HG03432 (cell line): ENCODE results near the gene FAM162A.
"Not testable (repeated sequence)": the region's sequence is repeated elsewhere in the genome, so short reads cannot be mapped to it uniquely, and the experiment has no call there.

Experiments
- ATAC-seq: cut with Tn5 transposase; IDR thresholded peaks from one replicate; pipeline ENCODE4 v1.9.1; 2021; ENCODE audit warnings: mild to moderate bottlenecking, moderate library complexity; ENCODE audit not compliant: unreplicated experiment

Gene FAM162A

DNA sequence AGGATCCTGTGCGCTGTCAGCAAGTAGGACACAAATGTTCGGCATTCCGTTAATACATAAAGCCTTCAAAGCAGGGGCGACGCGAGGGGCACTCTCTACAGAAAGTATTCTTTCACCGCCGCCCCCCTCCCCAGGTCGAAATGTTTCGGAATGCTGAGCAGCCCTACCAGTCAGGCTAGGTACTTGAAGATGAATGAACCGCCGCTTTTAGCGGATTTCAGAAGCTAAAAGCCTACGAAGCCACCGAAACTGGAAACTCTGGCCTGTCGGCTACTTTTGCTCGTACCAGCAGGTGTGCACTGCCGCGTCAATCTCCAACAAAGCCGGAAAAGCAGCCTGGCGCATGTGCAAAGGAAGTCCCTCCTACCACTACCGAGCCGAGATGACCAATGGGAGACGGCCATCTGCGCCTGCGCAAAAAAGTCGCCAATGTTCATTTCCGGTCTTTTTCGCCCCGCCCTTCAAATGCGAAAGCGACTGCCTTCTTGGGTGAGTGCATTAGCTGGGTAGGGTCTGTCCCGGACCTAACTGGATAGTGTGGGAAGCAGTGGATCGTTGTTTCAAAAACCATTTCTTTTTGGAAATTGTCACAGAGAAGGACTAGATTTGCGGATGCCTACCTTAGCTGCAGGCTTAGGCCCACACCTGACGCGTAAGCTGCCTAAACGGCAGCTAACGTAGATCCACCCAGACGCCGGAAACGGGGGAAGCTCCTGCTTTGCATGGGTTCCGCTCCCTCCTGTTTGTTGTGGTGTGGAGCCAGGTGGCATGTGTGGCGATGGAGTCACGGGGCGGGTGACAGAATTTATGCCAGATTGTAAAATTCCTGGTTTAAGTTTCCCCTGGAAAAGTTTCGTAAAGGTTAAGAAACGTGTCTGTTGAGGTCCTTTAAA is 32.0 kb downstream of the FAM162A start, which contains the start of gene WDR5B:
WDR5B (minus strand) TSS at position 301 of the 893 bp plus-strand sequence. CDS start 534 bp downstream, outside the sequence.
- peak; percentile 88 for ATAC-seq

DNA sequence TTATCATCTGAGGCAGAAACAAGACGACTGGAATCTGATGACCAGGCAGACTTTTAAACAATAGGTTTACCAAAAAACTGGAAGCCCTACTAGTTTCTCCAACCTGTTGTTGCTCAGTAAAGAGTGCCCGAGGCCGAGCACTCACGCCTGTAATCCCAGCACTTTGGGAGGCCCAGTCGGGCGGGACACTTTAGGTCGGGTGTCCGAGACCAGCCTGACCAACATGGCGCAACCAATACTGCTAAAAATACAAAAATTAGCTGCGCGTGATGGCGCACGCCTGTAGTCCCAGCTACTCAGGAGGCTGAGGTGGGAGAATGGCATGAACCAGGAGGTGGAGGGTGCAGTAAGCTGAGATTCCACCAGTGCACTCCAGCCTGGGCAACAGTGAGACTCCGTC is 33.0 kb downstream of the FAM162A start:
- ATAC-seq = no peak

DNA sequence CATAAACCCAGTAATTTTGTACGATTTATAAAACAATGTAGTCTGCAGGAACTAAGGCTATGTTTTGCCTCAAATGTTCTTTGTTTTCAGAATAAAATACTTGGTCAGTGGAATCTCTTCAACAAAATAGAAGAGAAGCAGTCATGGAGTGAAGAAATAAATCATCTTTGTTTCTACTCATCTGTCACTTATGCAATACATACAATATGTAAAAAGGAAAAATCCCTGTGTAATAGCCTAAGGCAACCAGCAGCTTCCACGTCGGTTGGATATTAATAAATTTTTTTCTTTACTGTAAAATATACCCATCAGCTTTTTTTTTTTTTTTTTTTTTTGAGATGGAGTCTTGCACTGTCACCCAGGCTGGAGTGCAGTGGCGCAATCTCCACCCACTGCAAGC is 37.1 kb downstream of the FAM162A start:
- no peak for ATAC-seq

DNA sequence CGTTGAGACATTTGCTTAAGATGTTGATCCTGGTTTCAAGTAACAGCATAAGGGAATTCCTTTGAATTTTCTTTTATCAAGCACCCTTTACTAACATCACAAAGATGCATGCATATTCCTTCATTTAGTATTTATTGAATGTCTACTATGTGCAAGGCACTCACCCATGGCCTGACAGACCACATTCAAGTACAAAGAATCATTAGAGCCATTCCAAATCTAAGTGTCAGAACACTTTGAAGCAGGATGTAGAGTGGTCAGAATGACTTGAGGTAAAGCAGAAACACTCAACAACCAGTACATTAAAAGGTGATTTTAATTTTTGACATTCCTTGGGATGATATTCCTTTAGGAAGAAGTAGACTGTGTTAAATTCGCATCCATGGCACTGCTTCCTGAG is 37.9 kb downstream of the FAM162A start:
- ATAC-seq = no peak

DNA sequence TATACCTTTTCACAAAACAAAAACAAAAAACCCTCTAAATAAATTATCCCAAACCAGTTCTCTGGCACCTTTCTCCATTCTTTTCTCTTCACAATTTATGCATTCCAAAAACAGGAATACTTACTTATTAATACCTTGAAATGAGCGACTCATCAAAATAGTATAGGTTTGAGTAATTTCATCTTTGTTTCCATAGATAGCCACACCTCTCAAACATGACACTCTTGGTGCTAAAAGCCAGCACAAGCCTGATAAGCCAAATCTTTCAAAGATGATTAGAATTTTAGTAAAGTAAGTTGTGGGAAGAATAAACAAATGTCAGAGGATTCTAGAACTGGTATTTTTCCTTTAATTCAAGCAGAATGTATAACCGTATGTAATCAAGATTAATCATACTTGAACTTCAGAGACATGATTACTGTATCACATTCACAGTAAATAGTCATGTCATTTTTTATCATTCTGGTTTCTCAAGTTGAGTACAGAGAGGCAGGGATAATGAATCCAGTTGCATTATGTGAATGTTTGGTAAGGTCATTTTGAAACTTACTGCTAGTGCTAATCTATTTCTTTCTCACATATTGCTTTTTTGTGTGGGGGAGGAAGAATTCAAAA is 44.0 kb downstream of the FAM162A start:
- ATAC-seq = no peak

DNA sequence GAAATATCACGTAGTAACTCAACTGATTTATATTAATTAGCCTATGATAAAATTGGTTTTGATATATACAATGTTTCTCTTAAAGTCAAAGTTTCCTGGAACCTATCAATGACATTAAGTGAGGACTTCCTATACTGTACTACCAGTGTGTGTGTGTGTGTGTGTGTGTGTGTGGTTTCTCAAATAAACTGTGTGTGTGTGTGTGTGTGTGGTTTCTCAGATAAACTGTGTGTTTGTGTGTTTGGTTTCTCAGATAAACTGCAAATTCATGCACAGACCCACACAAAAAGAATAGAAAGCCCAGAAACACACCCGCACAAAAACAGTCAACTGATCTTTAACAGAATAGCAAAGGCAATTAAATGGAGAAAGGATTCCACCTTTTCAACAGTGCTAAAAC is 46.4 kb downstream of the FAM162A start:
- no peak for ATAC-seq

DNA sequence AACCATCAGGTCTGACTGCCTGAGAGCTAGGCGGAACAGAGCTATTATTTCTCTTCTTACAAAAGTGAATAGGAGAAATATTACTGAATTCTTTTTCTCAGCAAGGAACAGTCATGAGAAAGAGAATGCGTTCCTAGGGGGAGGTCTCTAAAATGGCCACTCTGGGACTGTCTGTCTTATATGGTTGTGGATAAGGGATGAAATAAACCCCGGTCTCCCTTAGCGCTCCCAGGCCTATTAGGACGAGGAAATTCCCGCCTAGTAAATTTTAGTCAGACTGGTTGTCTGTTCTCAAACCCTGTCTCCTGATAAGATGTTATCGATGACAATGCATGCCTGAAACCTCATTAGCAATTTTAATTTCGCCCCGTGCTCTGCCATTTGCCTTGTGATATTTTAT is 52.0 kb downstream of the FAM162A start:
- no peak for ATAC-seq

DNA sequence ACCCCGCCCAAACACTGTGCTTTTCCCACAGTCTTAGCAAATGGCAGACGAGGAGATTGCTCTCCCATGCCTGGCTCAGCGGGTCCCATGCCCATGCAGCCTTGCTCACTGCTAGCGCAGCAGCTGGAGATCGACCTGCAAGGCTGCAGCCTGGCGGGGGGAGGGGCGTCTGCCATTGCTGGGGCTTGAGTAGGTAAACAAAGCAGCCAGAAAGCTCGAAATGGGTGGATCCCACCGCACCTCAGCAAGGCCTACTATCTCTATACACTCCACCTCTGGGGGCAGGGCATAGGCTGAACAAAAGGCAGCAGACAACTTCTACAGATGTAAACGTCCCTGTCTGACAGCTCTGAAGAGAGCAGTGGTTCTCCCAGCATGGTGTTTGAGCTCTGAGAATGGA is 59.1 kb downstream of the FAM162A start:
- no peak for ATAC-seq

DNA sequence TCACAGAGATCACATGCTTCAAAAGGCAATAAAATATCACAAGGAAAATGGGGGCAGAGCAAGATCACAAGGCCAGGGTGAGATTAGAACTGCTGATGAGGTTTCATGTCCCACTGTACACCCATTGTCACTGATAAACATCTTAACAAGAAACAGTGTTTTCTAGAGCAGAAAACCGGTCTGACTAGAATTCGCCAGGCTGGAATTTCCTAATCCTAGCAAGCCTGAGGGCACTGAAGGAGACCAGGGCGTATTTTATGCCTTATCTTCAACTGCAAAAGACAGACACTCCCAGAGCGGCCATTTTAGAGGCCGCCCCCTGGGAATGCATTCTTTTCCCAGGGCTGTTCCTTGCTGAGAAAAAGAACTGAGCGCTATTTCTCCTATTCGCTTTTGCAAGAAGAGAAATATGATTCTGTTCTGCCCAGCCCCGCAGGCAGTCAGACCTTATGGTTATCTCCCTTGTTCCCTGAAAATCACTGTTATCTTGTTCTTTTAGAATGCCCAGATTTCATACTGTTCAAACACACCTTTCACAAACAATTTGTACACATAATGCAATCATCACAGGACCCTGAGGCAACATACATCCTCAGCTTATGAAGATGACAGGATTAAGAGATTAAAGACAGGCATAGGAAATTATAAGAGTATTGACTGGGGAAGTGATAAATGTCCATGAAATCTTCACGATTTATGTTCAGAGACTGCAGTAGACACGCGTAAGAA is 59.9 kb downstream of the FAM162A start:
- not testable (repeated sequence) for ATAC-seq

DNA sequence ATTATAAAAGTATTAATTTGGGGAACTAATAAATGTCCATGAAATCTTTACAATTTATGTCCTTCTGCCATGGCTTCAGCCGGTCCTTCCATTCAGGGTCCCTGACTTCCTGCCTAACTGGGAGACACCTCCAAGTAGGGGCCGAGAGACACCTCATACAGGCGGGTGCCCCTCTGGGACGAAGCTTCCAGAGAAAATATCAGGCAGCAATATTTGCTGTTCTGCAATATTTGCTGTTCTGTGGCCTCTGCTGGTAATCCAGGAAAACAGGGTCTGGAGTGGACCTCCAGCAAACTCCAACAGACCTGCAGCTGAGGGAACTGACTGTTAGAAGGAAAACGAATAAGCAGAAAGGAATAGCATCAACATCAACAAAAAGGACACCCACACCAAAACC is 60.5 kb downstream of the FAM162A start:
- not testable (repeated sequence) for ATAC-seq

DNA sequence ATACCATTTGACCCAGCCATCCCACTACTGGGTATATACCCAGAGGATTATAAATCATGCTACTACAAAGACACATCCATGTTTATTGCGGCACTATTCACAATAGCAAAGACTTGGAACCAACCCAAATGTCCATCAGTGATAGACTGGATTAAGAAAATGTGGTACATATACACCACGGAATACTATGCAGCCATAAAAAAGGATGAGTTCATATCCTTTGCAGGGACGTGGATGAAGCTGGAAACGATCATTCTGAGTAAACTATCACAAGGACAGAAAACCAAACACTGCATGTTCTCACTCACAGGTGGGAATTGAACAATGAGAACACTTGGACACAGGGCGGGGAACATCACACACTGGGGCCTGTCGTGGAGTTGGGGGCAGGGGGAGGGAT is 64.2 kb downstream of the FAM162A start:
- not testable (repeated sequence) for ATAC-seq

DNA sequence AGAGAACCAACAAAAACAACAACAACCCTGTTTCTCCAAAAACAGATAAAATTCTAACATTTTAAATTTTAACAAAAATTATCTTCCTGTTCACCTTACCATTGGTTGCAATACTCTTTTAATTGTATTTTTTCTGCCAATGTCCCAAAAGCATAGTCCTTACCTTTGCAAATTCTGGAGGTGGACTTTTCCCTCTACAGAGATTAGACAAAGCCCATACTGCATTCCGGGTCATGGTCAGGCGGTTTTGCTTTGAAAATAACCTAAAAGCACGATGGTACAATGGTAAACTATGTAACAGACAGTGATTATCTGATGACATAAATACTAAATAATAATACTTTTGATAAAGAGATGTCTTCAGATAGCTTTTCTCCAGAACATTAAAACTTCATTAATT is 67.4 kb downstream of the FAM162A start:
- no peak for ATAC-seq

DNA sequence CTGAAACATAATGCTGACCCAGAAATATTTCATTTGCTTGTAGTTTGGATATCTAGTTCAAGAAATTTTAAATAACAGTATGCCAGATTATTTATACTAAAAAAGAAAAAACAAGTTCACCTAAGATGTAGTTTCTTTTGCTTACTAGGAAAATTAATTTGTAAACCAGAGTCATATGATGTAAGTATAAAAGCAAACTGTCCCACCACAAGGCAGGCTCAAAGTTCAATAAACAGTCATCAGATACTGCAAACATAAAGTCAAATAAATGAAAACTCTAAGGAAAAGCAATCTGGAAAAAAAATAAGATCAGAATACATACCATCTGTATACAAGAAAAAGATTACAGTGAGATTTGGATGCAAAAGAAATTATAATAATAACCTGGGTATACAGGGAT is 72.1 kb downstream of the FAM162A start:
- no peak for ATAC-seq

DNA sequence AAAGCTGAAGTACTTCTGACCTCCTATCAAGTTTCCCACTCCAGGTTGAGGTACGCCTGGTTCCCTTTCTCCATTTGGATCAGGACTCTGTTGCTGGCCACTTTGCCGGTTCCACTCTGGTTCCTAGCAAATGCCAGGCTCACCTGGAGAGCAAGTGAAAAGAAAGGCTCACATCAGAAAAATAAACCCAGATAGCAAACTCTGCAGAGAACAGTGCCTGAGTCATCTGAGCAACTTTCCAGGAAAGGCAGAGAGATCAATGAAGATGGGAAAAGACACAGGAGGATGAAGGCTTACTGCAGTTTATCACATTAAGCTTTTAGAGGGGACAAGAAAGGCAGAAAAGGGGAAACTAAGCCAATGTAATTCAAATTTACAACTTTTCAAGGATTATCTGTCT is 73.7 kb downstream of the FAM162A start:
- no peak for ATAC-seq

DNA sequence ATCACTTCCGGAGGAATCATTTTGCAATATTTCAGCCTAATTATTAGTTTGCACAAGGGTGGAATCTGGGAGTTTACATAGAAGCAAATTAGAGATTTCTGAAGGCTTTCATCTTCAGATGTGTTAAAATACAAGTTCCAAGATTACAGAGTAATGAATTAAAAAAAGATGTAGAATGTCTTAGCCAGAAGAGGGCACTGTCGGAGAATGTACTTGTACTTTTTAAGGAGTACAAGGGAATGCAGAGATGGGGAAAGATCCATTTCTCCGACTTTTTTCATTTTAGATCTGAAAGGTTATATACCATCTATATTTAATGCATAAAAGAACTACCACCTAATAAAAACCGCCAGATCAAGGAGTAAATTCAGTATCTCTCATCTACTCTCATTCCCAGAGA is 75.0 kb downstream of the FAM162A start:
- no peak for ATAC-seq

DNA sequence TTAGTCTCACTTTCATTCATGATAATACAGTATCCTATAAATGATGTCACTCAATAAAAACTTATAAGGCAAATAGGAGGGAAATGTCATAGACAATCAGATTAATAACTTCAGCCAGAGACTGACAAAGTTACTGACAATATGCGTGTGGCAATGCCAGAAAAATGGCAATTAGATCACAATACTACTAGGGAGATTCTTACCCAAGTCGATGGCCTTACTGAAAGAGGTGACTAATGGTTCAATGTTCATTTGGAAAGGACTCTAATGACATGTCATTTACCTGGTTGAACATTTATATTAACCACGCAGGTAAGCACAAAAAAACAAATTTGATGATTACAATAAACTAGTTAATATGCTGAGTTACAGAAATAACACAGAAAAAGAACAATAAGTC is 77.8 kb downstream of the FAM162A start:
- no peak for ATAC-seq
